HuH-7.5 (cell line): ENCODE results near the gene RNF130.
"Not testable (repeated sequence)": the region's sequence is repeated elsewhere in the genome, so short reads cannot be mapped to it uniquely, and the experiment has no call there.

ENCODE experiments used
- DNase-seq: peaks from one replicate; pipeline ENCODE4 v3.0.0; 2011; ENCODE audit warnings: low spot score

The RNF130 gene

DNA sequence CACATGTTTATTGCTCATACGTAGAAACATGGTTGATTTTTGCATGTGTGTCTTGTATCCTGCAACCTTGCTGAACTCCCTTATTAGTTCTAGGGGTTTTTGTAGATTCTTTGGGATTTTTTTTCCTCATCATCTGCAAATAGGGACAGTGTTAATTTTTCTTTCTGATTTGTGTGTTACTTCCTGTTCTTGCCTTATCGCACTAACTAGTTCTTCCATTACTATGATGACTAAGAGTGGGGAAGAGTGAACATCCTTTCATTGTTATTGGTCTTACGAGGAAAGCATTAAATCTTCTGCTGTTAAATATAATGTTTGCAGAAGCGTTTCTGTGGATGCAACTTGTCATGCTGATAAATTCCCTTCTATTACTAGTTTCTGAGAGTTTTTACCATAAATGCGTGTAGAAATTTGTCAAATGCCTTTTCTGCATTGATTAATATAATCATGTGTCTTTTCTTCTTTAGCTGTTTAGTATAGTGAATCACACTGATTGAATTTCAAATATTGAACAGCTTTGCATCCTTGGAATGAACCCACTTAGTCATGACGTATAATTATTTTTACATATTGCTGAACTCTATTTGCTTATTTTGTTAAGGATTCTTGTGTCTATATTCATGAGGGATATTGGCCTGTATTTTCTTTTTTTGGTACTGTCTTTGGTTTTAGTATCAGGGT is 32.1 kb upstream of the RNF130 start:
- no peak for DNase-seq

DNA sequence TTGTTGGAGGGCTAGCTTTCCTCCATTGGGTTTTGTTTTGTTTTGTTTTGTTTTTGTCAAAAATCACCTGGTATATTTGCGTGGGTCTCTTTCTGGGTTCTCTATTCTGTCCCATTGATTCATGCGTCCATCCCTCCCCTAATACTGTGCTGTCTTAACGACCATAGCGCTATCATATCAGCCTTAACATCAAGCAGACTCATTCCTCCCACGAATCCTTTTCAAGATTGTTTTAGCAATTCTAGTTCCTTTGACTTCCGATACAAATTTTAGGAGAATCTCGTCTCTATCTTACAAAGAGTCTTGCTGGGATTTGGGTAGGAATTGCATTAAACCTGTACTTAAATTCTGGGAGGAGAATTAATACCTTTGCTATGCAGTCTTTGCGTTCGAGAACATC is 31.1 kb upstream of the RNF130 start:
- DNase-seq: no peak

DNA sequence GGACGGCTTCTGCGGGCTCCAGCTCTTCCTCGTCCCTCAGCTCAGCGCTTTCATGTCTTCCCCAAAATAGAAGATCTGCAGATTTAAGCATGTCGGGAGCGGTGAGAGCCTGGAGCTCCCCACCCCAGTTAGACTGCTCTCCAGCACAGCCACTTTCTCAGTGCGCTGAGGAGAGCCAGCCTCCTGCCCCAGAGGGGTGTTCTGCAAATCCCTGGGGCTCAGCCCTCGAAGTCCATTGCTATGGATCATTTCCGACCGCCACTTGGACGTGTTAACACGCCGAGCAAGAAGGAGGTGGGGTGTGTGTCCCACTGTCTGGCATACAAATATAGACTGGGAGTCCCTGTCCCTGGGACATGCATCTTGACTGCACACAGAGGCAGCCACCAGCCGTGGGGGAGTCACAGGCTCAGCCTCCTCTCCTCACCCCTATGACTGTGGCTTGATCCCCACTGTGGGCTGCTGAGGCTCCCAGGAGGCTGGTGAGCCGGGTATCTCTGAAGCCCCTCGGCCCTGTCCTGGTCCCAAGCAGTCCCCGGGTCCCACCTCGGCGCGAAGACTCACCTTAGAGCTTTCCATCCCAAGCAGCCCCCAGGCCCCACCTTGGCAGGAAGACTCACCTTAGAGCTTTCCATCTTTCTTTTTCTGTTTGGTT is 30.0 kb upstream of the RNF130 start:
- no peak for DNase-seq

DNA sequence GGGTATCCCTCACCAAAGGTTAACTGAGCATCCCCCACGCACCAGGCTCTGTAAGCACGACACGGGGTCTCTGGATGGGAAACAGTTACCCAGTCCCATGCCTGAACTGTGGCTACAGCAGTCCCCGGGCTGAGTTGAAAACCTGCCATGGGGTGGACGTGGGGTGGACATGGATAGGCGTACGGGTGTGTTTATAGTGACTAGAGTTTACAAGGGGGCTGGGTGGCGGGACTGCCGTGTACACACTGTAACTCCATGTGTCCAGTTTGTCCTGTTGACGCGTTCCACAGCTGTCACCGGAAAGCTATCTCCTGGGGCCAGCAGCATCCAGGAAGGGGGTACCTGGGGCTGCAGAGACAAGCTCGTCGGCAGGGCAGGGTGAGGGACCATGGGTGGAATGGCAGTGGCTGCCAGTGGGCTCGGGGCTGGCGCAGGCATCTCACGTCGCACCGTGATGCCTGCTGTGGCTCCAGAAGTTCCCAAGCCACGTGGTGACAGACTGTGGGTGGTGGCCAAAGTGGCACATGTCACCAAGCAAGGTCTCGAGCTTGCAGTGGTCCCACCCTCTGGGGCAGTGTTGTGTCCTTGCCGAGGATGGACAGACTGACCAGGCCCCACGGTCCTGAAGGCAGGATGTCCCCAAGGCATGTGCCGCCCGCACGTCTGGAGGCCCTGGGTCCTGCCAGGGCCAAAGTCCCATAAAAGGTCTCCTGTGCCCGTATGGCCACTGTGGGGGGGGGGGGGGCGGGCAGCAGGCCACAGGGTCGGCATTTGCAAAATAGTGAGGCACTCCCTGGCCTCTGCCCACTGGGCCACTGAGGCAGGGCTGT is 29.3 kb upstream of the RNF130 start:
- no peak for DNase-seq

DNA sequence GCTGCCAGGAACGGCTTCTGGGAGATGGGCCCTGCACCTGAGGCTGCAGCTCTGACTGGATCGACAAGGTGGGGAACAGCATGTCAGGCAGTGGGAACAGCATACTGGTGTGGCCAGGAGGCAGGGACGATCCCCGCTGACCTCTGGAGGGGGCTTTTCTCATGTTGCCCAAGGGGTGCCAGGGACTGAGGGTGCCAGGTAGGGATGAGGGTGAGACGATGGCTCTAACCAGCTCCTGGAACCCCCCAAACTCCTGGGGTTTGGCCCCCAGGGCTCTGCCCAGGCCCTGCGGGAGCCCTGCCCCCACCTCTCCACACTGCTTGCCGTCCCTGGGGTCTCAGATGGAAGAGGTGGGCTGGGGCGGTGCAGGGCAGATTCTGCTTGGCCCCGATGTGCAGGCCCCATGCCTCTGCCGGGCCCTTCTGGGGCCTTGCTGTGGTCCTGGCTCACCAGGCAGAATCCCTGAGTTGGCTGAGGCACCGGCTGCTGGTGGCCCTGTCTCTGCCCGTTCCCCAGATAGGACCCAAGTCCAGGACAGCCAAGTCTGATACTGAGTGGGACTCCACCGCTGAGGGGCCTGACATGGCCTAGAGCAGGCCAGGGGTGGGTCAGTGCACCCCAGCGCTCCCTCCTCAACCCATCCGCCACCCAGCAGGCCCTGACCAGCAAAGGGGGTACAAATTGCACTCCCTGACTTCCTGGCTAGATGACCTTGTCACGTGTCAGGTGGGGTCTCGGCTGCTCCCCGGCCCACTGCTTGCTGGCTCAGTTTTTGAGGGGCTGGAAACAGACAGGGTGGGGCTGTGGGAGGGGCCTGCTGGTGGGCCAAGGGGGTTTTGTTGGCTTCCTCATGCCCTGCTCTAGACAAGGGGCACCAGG is 28.4 kb upstream of the RNF130 start:
- no peak for DNase-seq

DNA sequence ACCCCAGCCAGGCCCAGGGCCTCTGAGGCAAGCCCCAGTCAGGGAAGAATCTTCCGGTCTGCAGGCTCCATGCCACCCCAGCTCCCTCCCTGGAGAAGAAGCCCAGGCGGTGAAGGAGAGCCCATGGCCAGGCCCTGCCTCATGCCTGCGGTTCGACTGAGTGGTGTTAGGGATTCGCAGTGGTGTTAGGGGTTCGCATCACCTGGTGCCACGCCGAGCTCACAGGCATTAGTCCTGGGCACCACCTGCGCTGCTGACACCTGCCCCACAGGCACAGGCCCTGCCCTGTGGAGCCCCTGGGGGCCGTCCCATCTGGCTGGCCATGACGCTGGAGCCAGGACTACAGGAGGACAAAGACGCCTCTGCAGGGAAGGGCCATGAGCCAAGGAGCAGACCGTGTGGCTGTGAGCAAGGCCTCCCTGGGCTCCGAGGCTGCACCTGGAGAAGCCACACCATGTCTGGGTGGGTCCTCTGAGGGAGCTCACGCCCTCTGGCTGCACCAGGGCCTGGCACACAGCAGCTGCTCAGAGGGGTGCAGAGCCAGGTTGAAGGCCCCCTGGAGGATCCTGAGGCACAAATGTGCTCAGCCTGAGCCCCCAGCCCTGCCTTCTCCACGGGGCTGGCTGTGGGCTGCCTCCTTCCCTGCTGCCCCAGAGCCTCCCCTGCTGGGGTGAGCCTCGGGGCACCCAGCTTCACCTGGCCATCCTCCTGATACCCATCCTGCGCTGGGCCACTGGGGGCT is 27.6 kb upstream of the RNF130 start:
- DNase-seq: no peak

DNA sequence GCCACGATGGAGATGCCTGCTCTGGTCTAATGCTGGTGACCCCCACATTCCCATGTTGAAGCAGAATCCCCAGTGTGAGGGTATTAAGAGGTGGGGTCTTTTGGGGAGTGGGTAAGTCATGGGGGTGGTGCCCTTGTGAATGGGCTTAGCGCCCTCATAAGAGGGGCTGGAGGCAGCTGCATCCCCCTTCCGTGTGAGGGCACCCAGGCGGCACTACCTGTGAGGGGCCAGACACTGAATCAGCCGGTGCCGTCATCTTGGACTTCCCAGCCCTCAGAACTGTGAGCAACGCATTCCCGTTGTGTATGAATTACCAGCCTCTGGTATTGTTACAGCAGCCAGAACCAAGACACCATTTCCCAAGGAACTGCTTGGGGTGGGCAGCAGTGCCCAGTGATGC is 27.0 kb upstream of the RNF130 start:
- no peak for DNase-seq

DNA sequence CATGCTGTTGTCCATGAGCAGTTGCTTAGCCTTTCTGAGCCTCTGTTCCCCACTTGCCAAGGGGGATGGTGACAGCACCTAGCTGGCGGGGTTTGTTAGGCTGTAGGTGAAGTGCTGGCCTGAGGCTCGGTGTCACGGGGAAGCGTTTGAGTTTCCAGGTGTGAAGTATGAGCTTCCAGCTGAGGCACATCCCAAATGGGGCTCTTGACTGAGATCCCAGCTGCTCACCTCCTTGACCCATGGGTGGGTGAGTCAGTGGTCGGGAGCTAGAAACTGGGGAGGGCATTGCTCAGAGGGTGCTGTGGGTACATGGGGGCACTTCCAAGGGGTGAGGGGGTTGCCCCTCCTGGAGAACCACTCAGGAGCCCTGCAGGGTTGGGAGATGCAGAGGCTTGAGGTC is 26.4 kb upstream of the RNF130 start:
- no peak for DNase-seq

DNA sequence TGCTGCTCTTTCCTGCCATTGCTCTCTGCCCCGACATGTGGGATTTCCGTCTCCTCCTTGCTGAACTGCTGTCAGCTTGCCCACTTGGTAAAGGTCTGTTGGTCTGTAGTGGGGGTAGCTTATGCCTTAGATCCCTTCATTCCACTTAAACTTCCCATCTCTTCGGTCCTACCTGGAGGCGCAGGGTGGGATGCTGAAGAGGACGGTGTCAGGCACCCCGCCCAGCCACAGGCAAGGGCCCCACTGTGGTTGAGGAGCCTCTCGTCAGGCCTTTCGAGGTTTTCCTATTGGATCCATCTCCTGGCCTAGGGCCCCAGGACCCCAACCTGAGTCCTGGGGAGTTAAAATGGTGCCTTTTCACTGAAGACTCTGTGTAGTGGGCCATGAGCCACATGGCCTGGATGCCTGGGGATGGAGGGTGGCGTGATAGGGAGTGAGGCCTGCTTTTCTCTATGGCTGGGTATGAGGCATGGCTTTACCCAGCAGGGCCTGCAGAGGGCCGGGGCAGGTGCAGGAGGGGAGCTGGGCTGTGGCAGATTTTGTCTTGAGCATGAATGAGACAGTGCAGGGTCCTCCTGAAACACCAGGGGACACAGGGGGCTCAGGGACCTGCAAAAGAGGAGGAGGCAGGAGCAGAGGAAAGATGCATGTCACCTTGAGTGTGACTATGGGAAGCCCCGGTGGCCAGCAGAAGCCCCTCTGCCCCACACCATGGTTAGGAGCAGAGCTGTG is 25.8 kb upstream of the RNF130 start:
- no peak for DNase-seq

DNA sequence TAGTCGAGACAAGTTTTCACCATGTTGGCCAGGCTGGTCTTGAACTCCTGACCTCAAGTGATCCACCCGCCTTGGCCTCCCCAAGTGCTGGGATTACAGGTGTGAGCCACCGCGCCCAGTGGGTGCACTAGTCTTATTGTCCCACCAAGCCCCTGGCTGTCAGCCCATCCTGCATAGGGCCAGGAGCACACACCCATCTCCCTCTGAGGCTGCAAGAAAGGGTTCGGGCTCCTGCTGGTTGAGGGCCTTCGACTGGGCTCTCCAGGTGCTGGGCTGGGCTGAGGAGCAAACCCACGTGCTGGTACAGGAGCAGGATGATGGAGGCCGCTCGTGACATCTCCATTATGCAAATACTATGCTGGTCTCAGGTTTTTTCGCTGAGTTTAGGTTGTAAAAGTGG is 25.1 kb upstream of the RNF130 start:
- DNase-seq: no peak

DNA sequence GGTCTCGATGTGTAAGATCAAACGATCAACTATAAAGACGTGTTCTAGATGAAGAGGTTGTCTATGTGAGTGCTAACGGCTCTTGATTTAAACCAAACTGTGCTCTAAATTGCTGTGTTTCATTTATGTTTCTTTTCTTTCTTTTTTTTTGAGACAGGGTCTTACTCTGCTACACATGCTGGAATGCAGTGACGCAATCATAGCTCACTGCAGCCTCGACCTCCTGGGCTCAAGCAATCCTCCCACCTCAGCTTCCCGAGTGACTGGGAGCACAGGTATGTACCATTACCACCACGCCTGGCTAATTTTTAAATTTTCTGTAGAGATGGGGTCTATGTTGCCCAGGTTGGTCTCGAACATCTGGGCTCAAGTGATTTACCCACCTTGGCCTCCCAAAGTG is 24.0 kb upstream of the RNF130 start:
- no peak for DNase-seq

DNA sequence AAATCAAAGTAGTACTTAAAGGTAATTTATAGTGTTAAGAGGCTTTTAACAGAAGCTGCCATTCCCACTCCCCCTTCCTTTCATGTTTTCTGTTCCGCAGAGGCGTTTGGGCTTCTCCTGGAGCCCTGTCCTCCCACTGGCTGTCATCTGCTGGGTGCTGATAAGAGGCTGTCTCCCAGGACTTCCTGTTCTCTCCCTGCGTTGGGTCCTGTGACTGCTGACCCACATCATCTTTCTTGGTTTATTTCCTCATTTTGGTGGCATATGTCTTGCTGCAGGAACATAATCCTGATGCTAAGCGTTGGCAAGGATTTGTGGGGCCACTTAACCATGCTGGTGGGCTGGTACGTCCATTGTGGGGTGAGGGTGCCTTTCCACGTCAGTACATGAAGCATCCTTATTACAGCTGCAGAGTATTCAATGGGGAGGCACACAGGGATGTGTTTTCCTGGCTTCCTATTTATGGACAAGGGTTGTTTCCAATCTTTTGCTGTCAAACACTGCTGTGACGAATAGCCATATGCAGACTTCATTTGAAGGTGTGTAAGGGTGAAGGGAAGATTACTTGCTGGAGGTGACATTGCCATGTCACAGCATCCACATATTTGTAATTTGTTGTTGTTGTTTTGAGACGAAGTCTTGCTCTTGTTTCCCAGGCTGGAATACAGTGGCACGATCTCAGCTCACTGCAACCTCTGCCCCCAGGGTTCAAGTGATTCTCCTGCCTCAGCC is 22.3 kb upstream of the RNF130 start:
- DNase-seq: no peak

DNA sequence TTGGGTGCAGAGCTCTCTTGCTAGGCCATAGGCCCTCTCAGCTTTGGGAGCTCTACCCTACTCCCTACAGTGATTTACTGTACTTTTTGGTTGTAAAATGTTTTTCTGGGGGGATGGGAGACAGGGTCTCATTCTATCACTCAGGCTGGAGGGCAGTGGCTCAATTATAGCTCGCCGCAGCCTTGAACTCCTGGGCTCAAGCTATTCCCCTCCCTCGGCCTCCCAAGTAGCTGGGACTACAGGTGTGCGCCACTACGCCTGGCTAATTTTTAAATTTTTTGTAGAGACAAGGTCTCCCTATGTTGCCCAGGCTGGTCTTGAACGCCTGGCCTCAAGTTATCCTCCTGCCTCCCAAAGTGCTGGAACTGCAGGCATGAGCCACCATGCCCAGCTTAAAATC is 21.7 kb upstream of the RNF130 start:
- no peak for DNase-seq

DNA sequence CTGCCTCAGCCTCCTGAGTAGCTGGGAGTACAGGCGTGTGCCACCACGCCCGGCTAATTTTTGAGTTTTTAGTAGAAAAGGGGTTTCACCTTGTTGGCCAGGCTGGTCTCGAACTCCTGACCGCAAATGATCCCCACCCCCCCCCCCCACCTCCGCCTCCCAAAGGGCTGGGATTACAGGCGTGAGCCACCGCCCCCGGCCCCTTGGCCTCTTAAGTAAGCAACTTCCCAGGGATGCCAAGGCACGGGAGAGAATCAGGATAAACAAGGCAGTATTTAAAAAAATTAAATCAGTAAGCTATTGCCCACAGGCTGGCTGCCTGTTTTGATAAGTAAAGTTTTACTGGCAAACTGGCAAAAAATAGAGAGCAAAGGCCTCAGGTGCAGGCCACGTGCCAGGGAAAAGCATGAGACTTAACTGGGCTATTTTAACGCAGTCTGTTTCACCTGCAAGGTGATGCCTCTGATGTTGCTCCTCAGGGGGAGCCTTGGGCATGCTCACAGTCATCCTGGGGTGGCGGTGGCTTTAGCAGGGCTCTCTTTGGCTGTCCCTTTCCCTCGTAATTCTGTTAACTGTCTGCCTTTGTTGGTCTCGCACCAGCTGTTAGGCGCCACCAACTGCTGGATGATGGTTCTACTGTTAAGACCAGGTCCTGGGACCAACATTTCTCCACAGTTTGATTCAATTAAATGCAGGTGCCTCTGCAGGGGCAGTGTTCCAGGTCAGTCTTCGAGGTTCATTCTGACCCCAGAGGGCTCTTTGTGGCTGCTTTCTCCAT is 19.4 kb upstream of the RNF130 start:
- DNase-seq: peak; percentile 49

DNA sequence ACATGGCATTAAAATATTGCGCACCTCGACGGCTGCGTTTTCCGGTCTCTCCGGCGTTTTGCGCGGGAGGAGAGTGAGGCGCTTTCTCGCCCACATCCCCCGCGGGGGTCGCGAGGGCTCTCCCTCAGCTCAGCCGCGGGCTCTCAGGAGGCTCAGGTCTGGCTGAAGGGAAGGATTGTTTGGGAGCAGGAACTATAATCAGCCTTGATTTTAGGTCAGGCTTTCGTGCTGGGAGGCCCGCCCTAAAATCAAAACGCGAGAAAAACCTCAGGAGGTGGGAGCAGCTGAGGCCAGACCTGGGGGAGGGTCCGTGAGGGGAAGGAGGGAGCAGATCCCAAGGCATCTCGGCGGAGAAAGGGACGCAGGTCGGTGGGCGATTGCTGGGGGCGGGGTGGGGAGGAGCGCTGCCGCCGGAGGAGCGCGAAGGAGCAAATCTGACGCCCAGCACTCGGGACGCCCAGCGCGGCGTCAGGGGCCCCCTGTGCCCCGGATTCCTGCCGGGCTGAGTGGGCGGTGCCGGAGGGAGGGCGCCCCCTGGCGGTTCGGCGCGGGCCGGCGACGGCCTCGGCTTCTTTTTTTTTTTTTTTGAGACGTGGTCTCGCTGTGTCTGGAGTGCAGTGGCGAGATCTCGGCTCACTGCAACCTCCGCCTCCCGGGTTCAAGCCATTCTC is 18.7 kb upstream of the RNF130 start:
- peak; percentile 57 for DNase-seq

DNA sequence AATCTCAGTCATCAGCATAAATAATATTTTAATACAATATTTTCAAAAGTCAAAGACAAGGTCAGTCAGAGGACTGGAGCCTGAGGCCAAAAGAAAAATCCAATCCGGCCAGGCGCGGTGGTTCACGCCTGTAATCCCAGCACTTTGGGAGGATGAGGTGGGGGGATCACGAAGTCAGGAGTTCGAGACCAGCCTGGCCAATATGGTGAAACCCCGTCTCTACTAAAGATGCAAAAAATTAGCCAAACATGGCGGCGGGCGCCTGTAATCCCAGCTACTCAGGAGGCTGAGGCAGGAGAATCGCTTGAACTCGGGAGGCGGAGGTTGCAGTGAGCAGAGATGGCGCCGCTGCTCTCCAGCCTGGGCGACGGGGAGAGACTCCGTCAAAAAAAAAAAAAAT is 18.1 kb upstream of the RNF130 start:
- DNase-seq: not testable (repeated sequence)

DNA sequence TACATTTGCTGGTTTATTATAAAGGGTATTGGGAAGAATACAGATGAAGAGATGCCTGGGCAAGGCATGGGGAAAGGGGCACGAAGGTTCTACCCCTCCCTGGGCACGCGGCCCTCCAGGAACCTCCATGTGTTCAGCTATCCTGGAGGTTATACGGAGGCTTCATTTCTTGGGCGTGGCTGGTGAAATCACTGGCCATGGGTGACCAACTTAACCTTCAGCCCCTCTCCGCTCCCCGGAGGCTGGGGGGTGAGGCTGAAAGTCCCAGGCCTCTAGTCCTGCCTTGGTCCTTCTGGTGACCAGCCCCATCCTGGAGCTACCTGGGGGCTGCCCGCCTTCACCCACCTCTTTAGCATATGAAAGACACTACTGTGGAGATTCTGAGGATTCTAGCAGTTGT is 17.0 kb upstream of the RNF130 start:
- DNase-seq: no peak

DNA sequence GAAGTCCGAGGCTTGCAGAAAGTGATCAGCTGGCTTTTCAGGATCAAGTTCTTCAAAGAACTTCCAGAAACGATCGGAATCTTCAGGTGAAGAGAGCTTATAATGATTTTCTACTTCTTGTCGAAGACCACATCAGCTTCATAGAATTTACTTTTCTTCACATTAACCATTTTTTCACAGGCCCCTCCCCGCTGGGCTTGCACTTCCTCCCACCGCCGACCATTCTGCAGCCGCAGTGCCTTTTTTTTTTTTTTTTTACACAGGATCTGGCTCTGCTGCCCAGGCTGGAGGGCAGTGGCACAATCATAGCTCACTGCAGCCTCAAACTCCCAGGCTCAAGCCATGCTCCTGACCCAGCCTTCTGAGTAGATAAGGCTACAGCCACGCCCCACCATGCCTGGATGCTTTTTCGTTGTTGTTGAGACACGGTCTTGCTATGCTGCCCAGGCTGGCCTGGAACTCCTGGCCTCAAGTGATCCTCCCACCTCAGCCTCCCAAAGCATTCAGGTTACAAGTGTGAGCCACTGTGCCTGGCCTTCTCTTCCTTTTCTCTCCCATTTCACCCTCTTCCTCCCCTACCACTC is 15.3 kb upstream of the RNF130 start:
- DNase-seq: no peak
